ENCODE results near the gene GUK1.

GRCh38 chr1:228117335-228117734 lies 22.7 kb upstream of the GUK1 start:
- TF ChIP-seq REST (IDR thresholded peaks at IDR 0.05; ENCODE audit: borderline replicate concordance) (no peak), CTCF (IDR thresholded peaks at IDR 0.05; ENCODE audit: poor library complexity, severe bottlenecking) (no peak), EZH2 (IDR thresholded peaks at IDR 0.05; ENCODE audit: borderline replicate concordance, insufficient read depth, low read length, poor library complexity, severe bottlenecking) (no peak), MXI1 (conservative IDR thresholded peaks at IDR 0.05; ENCODE audit: poor library complexity, severe bottlenecking) (no peak)
